Tibial nerve (tissue), 3 donors: ENCODE data around the gene OCA2.

Source experiments
- CTCF ChIP-seq, 5 experiments: fragments of 200-600 bp in 3 of 5; fragments of 450-650 bp in 2 of 5; sonication (generic) in 3 of 5; IDR thresholded peaks; one replicate each; pipeline ENCODE4 v1.5.1; 2016 to 2019; ENCODE audit warnings: antibody characterized with exemption in 5 of 5, mild to moderate bottlenecking in 3 of 5, moderate library complexity in 2 of 5
- POLR2A ChIP-seq, 2 donors: fragments of 450-650 bp; IDR thresholded peaks; one replicate each; pipeline ENCODE4 v1.6.1; 2017; ENCODE audit warnings: antibody characterized with exemption in 2 of 2, mild to moderate bottlenecking in 2 of 2, moderate library complexity in 2 of 2

GRCh38 chr15:27871078-27871901 lies 227.8 kb downstream of the OCA2 start:
- TF ChIP-seq CTCF (IDR thresholded peaks at IDR 0.05) (no peak), POLR2A (IDR thresholded peaks at IDR 0.05) (no peak)
